DND-41 (cell line): Measurements from ENCODE around the gene SMPD3.

Source experiments
- ATAC-seq: fragments of 200-7000 bp; cut with Tn5 transposase; 3 replicates; pipeline ENCODE4 v1.9.1; 2021; ENCODE audit warnings: low read depth; ENCODE audit not compliant: insufficient read depth
- DNase-seq: peaks from one replicate; pipeline ENCODE4 v3.0.0-alpha.2; 2020
- H2AFZ ChIP-seq: 2 replicates; pipeline ENCODE4 v1.6.0; 2012; ENCODE audit warnings: low read depth, low read length
- H3K27ac ChIP-seq: 2 replicates; pipeline ENCODE4 v1.5.1; 2012; ENCODE audit warnings: low read length, inconsistent platforms
- H3K27me3 ChIP-seq: fragments of 200-600 bp; sonication (generic); 2 replicates; pipeline ENCODE4 v1.6.0; 2012; ENCODE audit warnings: low read length, mild to moderate bottlenecking, inconsistent platforms; ENCODE audit not compliant: insufficient read depth, poor library complexity
- H3K36me3 ChIP-seq: 2 replicates; pipeline ENCODE4 v1.5.1; 2012; ENCODE audit warnings: low read length, inconsistent platforms; ENCODE audit not compliant: insufficient read depth
- H3K4me1 ChIP-seq: 2 replicates; pipeline ENCODE4 v1.5.1; 2012; ENCODE audit warnings: mild to moderate bottlenecking, low read length; ENCODE audit not compliant: insufficient read depth
- H3K4me2 ChIP-seq: 2 replicates; pipeline ENCODE4 v1.6.0; 2012; ENCODE audit warnings: mild to moderate bottlenecking, moderate library complexity, low read length, inconsistent platforms; ENCODE audit not compliant: insufficient read depth
- H3K4me3 ChIP-seq, 2 experiments: fragments of 200-600 bp in 1 of 2; shearing (Covaris generic) in 1 of 2; 2 replicates each; pipeline ENCODE4 v1.5.1; 2012 to 2016; ENCODE audit warnings: inconsistent platforms in 2 of 2, low read length in 2 of 2, mild to moderate bottlenecking in 2 of 2, low read depth in 1 of 2, moderate library complexity in 1 of 2
- H3K79me2 ChIP-seq: 2 replicates; pipeline ENCODE4 v1.6.0; 2012; ENCODE audit warnings: low read length, inconsistent platforms; ENCODE audit not compliant: insufficient read depth
- H3K9ac ChIP-seq: 2 replicates; pipeline ENCODE4 v1.6.0; 2012; ENCODE audit warnings: low read depth, mild to moderate bottlenecking, inconsistent platforms, low read length, moderate library complexity
- H3K9me3 ChIP-seq: 2 replicates; pipeline ENCODE4 v1.5.1; 2012; ENCODE audit warnings: low read length, moderate library complexity, mild to moderate bottlenecking, inconsistent platforms; ENCODE audit not compliant: insufficient read depth, severe bottlenecking
- H4K20me1 ChIP-seq: 2 replicates; pipeline ENCODE4 v1.6.0; 2012; ENCODE audit warnings: low read length; ENCODE audit not compliant: insufficient read depth
- CTCF ChIP-seq: IDR thresholded peaks from 2 replicates; pipeline ENCODE4 v1.5.1; 2012; ENCODE audit warnings: borderline replicate concordance, low read length, moderate library complexity, mild to moderate bottlenecking; ENCODE audit not compliant: poor library complexity, severe bottlenecking; ENCODE audit errors: extremely low read depth
- EZH2 ChIP-seq: IDR thresholded peaks from 3 replicates; pipeline ENCODE4 v1.6.1; 2012; ENCODE audit warnings: borderline replicate concordance, low read depth, mild to moderate bottlenecking, moderate library complexity, low read length, inconsistent platforms; ENCODE audit not compliant: severe bottlenecking

The SMPD3 gene

GRCh38 chr16:68389006-68389405 lies 59.3 kb downstream of the SMPD3 start:
- TF ChIP-seq EZH2 (no peak), CTCF (no peak)
- no peaks in the 10 kb centered on the region for H3K36me3 ChIP-seq
- H3K4me2 ChIP-seq, result no peak overlapping the region
- no peaks in the 10 kb centered on the region for H3K27me3 ChIP-seq
- no peaks in the 10 kb centered on the region for H3K9me3 ChIP-seq
- peaks cover 31% of the 10 kb centered on the region for H3K4me1 ChIP-seq
- H3K27ac ChIP-seq, result no peak overlapping the region
- H4K20me1 ChIP-seq, result no peaks in the 10 kb centered on the region
- DNase-seq, result no peak
- H3K4me3 ChIP-seq, result no peak overlapping the region
- no peak for ATAC-seq
- H3K79me2 ChIP-seq, result 0 out of 2 replicates have a peak, but pooled peaks cover under 1% of the 10 kb centered on the region
- no peak overlapping the region for H3K9ac ChIP-seq
- H2AFZ ChIP-seq, result no peak overlapping the region

GRCh38 chr16:68388124-68388523 lies 60.2 kb downstream of the SMPD3 start:
- no peak overlapping the region for H3K27ac ChIP-seq
- H4K20me1 ChIP-seq, result no peaks in the 10 kb centered on the region
- no peaks in the 10 kb centered on the region for H3K36me3 ChIP-seq
- no peak overlapping the region for H3K9ac ChIP-seq
- ATAC-seq, result no peak
- H3K4me2 ChIP-seq, result no peak overlapping the region
- no peaks in the 10 kb centered on the region for H3K27me3 ChIP-seq
- H2AFZ ChIP-seq, result no peak overlapping the region
- H3K79me2 ChIP-seq, result peaks cover 9% of the 10 kb centered on the region; the same call in 1 of the 2 replicates
- H3K9me3 ChIP-seq, result no peaks in the 10 kb centered on the region
- no peak overlapping the region for H3K4me3 ChIP-seq
- TF ChIP-seq EZH2, result no peak
- no peak for TF ChIP-seq CTCF
- H3K4me1 ChIP-seq, result peaks cover 38% of the 10 kb centered on the region
- no peak for DNase-seq

- Histone ChIP-seq H3K36me3 (no peaks in the 10 kb centered on the region), H3K9me3 (no peaks in the 10 kb centered on the region), H3K4me1 (peaks cover 46% of the 10 kb centered on the region), H3K9ac (no peak overlapping the region), H2AFZ (no peak overlapping the region), H4K20me1 (no peaks in the 10 kb centered on the region), H3K4me2 (no peak overlapping the region), H3K79me2 (peaks cover 16% of the 10 kb centered on the region), H3K4me3 (no peak overlapping the region), H3K27me3 (no peaks in the 10 kb centered on the region), H3K27ac (no peak overlapping the region)
- DNase-seq (no peak), ATAC-seq (no peak)
- no peak for TF ChIP-seq CTCF
- TF ChIP-seq EZH2, result no peak
Measured at GRCh38 chr16:68387301-68387700, 61.0 kb downstream of the SMPD3 start.

- Histone ChIP-seq H2AFZ (no peak overlapping the region), H3K27me3 (no peaks in the 10 kb centered on the region), H3K4me1 (peaks cover 53% of the 10 kb centered on the region), H3K4me3 (no peak overlapping the region), H3K4me2 (no peak overlapping the region), H3K9me3 (no peaks in the 10 kb centered on the region), H4K20me1 (no peaks in the 10 kb centered on the region), H3K79me2 (peaks cover 22% of the 10 kb centered on the region), H3K36me3 (no peaks in the 10 kb centered on the region), H3K9ac (no peak overlapping the region), H3K27ac (no peak overlapping the region)
- ATAC-seq (no peak), DNase-seq (no peak)
- no peak for TF ChIP-seq CTCF
- TF ChIP-seq EZH2, result no peak
Measured at GRCh38 chr16:68386628-68387027, 61.7 kb downstream of the SMPD3 start.
